OCI-LY1 (cell line): ENCODE measurements around the gene RASA2.

Experiments
- CTCF ChIP-seq: fragments of 200-600 bp; sonication (generic), shearing (Covaris generic); IDR thresholded peaks from 2 replicates; pipeline ENCODE4 v1.5.1; 2017; ENCODE audit warnings: mild to moderate bottlenecking, antibody characterized with exemption, low read length, moderate library complexity, mixed read lengths
- EZH2 ChIP-seq: fragments of 200-600 bp; sonication (generic), shearing (Covaris generic); IDR thresholded peaks from 2 replicates; pipeline ENCODE4 v1.8.0; 2017; ENCODE audit warnings: borderline replicate concordance, mixed run types, mild to moderate bottlenecking, antibody characterized with exemption, low read length, moderate library complexity, mixed read lengths

GRCh38 chr3:141594357-141594756, 107.5 kb downstream of the RASA2 start:
- TF ChIP-seq CTCF (no peak), EZH2 (no peak)
